H1 (cell line): ENCODE results near the gene TBC1D25. TPM values are rescaled to one million over a fixed set of nuclear protein-coding genes. Genes with fewer than 3 reads are reported as not detected.

Source experiments
- HDAC6 ChIP-seq: IDR thresholded peaks from one replicate; pipeline ENCODE4 v1.7.1; 2012; ENCODE audit warnings: low read depth, mild to moderate bottlenecking, inconsistent platforms, low read length, moderate library complexity
- SAP30 ChIP-seq: fragments of 300-600 bp; sonication (generic); IDR thresholded peaks from 2 replicates; pipeline ENCODE4 v1.7.1; 2012; ENCODE audit warnings: low read length, moderate library complexity, mild to moderate bottlenecking, inconsistent platforms; ENCODE audit not compliant: insufficient read depth, insufficient replicate concordance
- TCF12 ChIP-seq: IDR thresholded peaks from 2 replicates; pipeline ENCODE4 v1.6.1; 2011; ENCODE audit warnings: low read depth, mild to moderate bottlenecking, low read length
- USF2 ChIP-seq: IDR thresholded peaks from 2 replicates; pipeline ENCODE4 v1.6.1; 2011; ENCODE audit warnings: low read length, improper control_type of control experiment
- polyA plus RNA-seq, 7 experiments: library from polyadenylated mRNA; depleted of rRNA in 3 of 7; stranded (reverse) in 5 of 7; unstranded in 2 of 7; fragments of >200 nt in 5 of 7; fragments of 200-250 nt in 2 of 7; gene quantifications; 1 replicate in 5 of 7; 2 replicates in 1 of 7; 4 replicates in 1 of 7; pipeline versions ENCODE4 v1.2.1 to v1.2.3, GENCODE V29; 2011 to 2013; ENCODE audit warnings: missing spikeins in 2 of 7, mixed read lengths in 2 of 7
- total RNA-seq: library from RNA; stranded (reverse); fragmentation: NEBNext Ultra II Directional; extraction: Animal tissue kit (Norgen Biotek cat#: 25700); gene quantifications from 2 replicates; pipeline ENCODE4 v1.2.1, GENCODE V29; 2021

TBC1D25 gene
- total and polyA plus RNA-seq, 2 of the 8 experiments (the other 6 are each of a cell fraction or from before 2014, with no cell fraction given), result 6.5 to 6.8 TPM

GRCh38 chrX:48540028-48540375 is 488 bp downstream of the TBC1D25 start (continued):
- TF ChIP-seq SAP30, result no peak
- no peak for TF ChIP-seq TCF12
- TF ChIP-seq HDAC6, result no peak
- no peak for TF ChIP-seq USF2
